Fibroblast of peridontal ligament (primary cell): ENCODE data around the gene PLOD3.

Experiments
- DNase-seq: peaks from one replicate; pipeline ENCODE4 v3.0.0-alpha.2; 2010; ENCODE audit errors: extremely low read depth

The PLOD3 gene

GRCh38 chr7:101239191-101239950, 22.0 kb upstream of the PLOD3 start:
- no peak for DNase-seq

- DNase-seq: no peak
Observed at GRCh38 chr7:101238226-101239182, 21.1 kb upstream of the PLOD3 start.

GRCh38 chr7:101237206-101238067, 20.1 kb upstream of the PLOD3 start, which contains the start of gene CLDN15:
Gene CLDN15, minus strand, starts transcription at chr7:101237802. Its CDS starts 221 bp downstream, at chr7:101237581.
- DNase-seq: peak; percentile 13

GRCh38 chr7:101236292-101236835, 19.0 kb upstream of the PLOD3 start:
- DNase-seq: no peak

- DNase-seq: no peak
Observed at GRCh38 chr7:101235522-101235921, 18.1 kb upstream of the PLOD3 start.

GRCh38 chr7:101235050-101235449, 17.7 kb upstream of the PLOD3 start:
- DNase-seq: no peak

- DNase-seq: no peak
Observed at GRCh38 chr7:101234636-101235035, 17.3 kb upstream of the PLOD3 start.

- DNase-seq: no peak
Observed at GRCh38 chr7:101233907-101234547, 16.6 kb upstream of the PLOD3 start.

- no peak for DNase-seq
Observed at GRCh38 chr7:101232141-101232850, 14.9 kb upstream of the PLOD3 start.

- DNase-seq: no peak
Observed at GRCh38 chr7:101231644-101232043, 14.3 kb upstream of the PLOD3 start.

- DNase-seq: peak; percentile 78
Observed at GRCh38 chr7:101226721-101227120, 9.3 kb upstream of the PLOD3 start.

- no peak for DNase-seq
Observed at GRCh38 chr7:101225650-101226049, 8.3 kb upstream of the PLOD3 start.

GRCh38 chr7:101223528-101223927, 6.1 kb upstream of the PLOD3 start:
- no peak for DNase-seq

- no peak for DNase-seq
Observed at GRCh38 chr7:101222275-101222830, 5.0 kb upstream of the PLOD3 start.

GRCh38 chr7:101220295-101220694, 2.9 kb upstream of the PLOD3 start:
- no peak for DNase-seq

- peak; percentile 27 for DNase-seq
Observed at GRCh38 chr7:101218236-101219125, 1.1 kb upstream of the PLOD3 start.

GRCh38 chr7:101216860-101217387, 457 bp downstream of the PLOD3 start:
- no peak for DNase-seq

GRCh38 chr7:101216001-101216859, 1.2 kb downstream of the PLOD3 start:
- DNase-seq: peak; percentile 22
